SK-N-SH treated with all-trans-retinoic acid at 6 μM for 48 hours (cell line): ENCODE results near the gene TMC5.

Experiments
- ATAC-seq: fragments of 200-7000 bp; cut with Tn5 transposase; 3 replicates; pipeline ENCODE4 v1.9.1; 2020; ENCODE audit warnings: mild to moderate bottlenecking, moderate library complexity
- ARNTL ChIP-seq: fragments of 450-650 bp; formaldehyde crosslinking; IDR thresholded peaks from 2 replicates; pipeline ENCODE4 v1.5.0; 2020; ENCODE audit warnings: low read depth, mild to moderate bottlenecking, moderate library complexity, borderline replicate concordance
- BACH2 ChIP-seq: fragments of 250-450 bp; sonication (Bioruptor Pico); IDR thresholded peaks from 2 replicates; pipeline ENCODE4 v1.9.0; 2021; ENCODE audit warnings: mild to moderate bottlenecking, borderline replicate concordance
- CREB5 ChIP-seq: fragments of 250-450 bp; sonication (Bioruptor Pico); IDR thresholded peaks from 2 replicates; pipeline ENCODE4 v1.5.1; 2020; ENCODE audit warnings: low read depth, mild to moderate bottlenecking, moderate library complexity
- CSDC2 ChIP-seq: fragments of 250-450 bp; sonication (Bioruptor Pico); IDR thresholded peaks from 2 replicates; pipeline ENCODE4 v1.5.0; 2020; ENCODE audit warnings: mild to moderate bottlenecking, moderate library complexity
- ESRRG ChIP-seq: fragments of 250-450 bp; sonication (Bioruptor Pico); IDR thresholded peaks from 2 replicates; pipeline ENCODE4 v1.6.1; 2021; ENCODE audit warnings: mild to moderate bottlenecking
- GLIS3 ChIP-seq: fragments of 250-450 bp; sonication (Bioruptor Pico); IDR thresholded peaks from 2 replicates; pipeline ENCODE4 v1.5.0; 2020; ENCODE audit warnings: mild to moderate bottlenecking, moderate library complexity
- ISL1 ChIP-seq: fragments of 250-450 bp; sonication (Bioruptor Pico); IDR thresholded peaks from 2 replicates; pipeline ENCODE4 v2.1.2; 2022; ENCODE audit warnings: mild to moderate bottlenecking, moderate library complexity
- OSR1 ChIP-seq: fragments of 250-450 bp; sonication (Bioruptor Pico); IDR thresholded peaks from 2 replicates; pipeline ENCODE4 v1.8.0; 2022; ENCODE audit warnings: moderate library complexity, mild to moderate bottlenecking, inconsistent platforms
- PPARA ChIP-seq: fragments of 250-450 bp; sonication (Bioruptor Pico); IDR thresholded peaks from 2 replicates; pipeline ENCODE4 v1.5.0; 2020; ENCODE audit warnings: mild to moderate bottlenecking, borderline replicate concordance
- RARB ChIP-seq: fragments of 250-450 bp; sonication (Bioruptor Pico); IDR thresholded peaks from 2 replicates; pipeline ENCODE4 v1.8.0; 2021; ENCODE audit warnings: mild to moderate bottlenecking, moderate library complexity
- SNAI2 ChIP-seq: fragments of 250-450 bp; sonication (Bioruptor Pico); IDR thresholded peaks from 2 replicates; pipeline ENCODE4 v1.5.0; 2020; ENCODE audit warnings: mild to moderate bottlenecking, moderate library complexity
- TCF4 ChIP-seq: fragments of 250-450 bp; sonication (Bioruptor Pico); IDR thresholded peaks from 2 replicates; pipeline ENCODE4 v1.8.0; 2021; ENCODE audit warnings: mild to moderate bottlenecking, moderate library complexity, borderline replicate concordance
- TOX ChIP-seq: fragments of 250-450 bp; sonication (Bioruptor Pico); IDR thresholded peaks from 2 replicates; pipeline ENCODE4 v1.8.0; 2021; ENCODE audit warnings: mild to moderate bottlenecking, moderate library complexity, borderline replicate concordance
- TSHZ2 ChIP-seq: fragments of 250-450 bp; sonication (Bioruptor Pico); IDR thresholded peaks from 2 replicates; pipeline ENCODE4 v1.5.0; 2020; ENCODE audit warnings: mild to moderate bottlenecking, moderate library complexity
- ZC3H10 ChIP-seq: fragments of 250-450 bp; sonication (Bioruptor Pico); IDR thresholded peaks from 2 replicates; pipeline ENCODE4 v1.5.1; 2021; ENCODE audit warnings: mild to moderate bottlenecking, moderate library complexity
- ZFP3 ChIP-seq: fragments of 250-450 bp; sonication (Bioruptor Pico); IDR thresholded peaks from 2 replicates; pipeline ENCODE4 v1.5.0; 2020; ENCODE audit warnings: mild to moderate bottlenecking, moderate library complexity
- ZFP30 ChIP-seq: fragments of 450-650 bp; formaldehyde crosslinking; IDR thresholded peaks from 2 replicates; pipeline ENCODE4 v1.5.0; 2022; ENCODE audit warnings: mild to moderate bottlenecking, moderate library complexity
- ZNF565 ChIP-seq: fragments of 450-650 bp; formaldehyde crosslinking; conservative IDR thresholded peaks from 2 replicates; pipeline ENCODE4 v1.5.0; 2020; ENCODE audit warnings: low read depth, mild to moderate bottlenecking, moderate library complexity
- ZNF70 ChIP-seq: fragments of 450-650 bp; formaldehyde crosslinking; IDR thresholded peaks from 2 replicates; pipeline ENCODE4 v1.5.0; 2020; ENCODE audit warnings: mild to moderate bottlenecking, moderate library complexity
- ZNF8 ChIP-seq: fragments of 450-650 bp; formaldehyde crosslinking; IDR thresholded peaks from 2 replicates; pipeline ENCODE4 v1.5.0; 2020; ENCODE audit warnings: mild to moderate bottlenecking, moderate library complexity
- TF ChIP-seq, protein P1 (sequence below): fragments of 250-450 bp; sonication (Bioruptor Pico); IDR thresholded peaks from 2 replicates; pipeline ENCODE4 v1.5.1; 2021; ENCODE audit warnings: mild to moderate bottlenecking, moderate library complexity
- TF ChIP-seq, protein P2 (sequence below): fragments of 250-450 bp; sonication (Bioruptor Pico); IDR thresholded peaks from 2 replicates; pipeline ENCODE4 v1.8.0; 2021; ENCODE audit warnings: low read depth, mild to moderate bottlenecking, moderate library complexity, borderline replicate concordance

The TMC5 gene

DNA sequence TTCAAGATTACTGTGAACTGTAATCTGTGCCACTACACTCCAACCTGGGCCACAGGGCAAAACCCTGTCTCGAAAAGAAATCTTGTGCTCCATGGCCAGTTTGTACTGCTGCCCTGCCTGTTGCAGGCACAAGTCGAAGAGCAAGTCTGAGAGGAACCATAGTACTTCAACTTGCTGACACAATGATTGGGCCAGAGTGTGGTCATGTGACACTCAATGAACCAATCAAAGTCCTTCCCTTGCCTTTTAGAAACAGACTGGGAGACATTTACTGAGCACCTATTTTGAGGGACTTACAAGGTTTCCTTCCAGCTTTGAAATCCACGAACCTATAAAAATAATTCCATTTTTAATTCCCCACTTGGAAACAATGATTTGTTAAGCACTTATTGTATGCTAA, 39.8 kb upstream of the TMC5 start:
- ATAC-seq = no peak
- TF ChIP-seq ZNF565 (CRISPR knock-in tag) (no peak), SNAI2 (CRISPR knock-in tag) (no peak), ZFP30 (no peak), TCF4 (no peak), OSR1 (CRISPR knock-in tag) (no peak), RARB (CRISPR knock-in tag) (no peak), TSHZ2 (CRISPR knock-in tag) (no peak), PPARA (CRISPR knock-in tag) (no peak), ZC3H10 (CRISPR knock-in tag) (no peak), ZNF8 (no peak), CSDC2 (CRISPR knock-in tag) (no peak), BACH2 (CRISPR knock-in tag) (no peak), TOX (CRISPR knock-in tag) (no peak)

DNA sequence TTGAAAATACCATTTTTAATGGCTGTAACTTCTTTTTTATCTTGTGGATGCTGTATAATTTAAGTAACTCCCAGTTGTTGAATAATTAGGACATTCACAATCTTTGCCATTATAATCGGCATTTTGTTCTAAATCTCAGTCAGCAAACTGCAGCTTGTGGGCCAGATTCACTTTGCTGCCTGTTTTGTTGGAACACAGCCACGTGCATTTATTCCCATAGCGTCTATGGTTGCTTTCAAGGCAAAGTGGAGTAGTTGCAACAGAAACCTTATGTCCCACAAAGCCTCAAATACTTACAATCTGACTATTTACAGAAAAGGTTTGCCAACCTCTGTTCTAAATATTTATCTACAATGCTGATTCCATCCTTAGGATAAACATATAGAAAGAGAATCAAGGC, 39.2 kb upstream of the TMC5 start:
- TF ChIP-seq SNAI2 (CRISPR knock-in tag) = no peak
- no peak for TF ChIP-seq ESRRG (CRISPR knock-in tag)
- no peak for TF ChIP-seq ISL1 (CRISPR knock-in tag)
- no peak for TF ChIP-seq OSR1 (CRISPR knock-in tag)
- TF ChIP-seq TSHZ2 (CRISPR knock-in tag) = no peak
- TF ChIP-seq, protein P1, sequence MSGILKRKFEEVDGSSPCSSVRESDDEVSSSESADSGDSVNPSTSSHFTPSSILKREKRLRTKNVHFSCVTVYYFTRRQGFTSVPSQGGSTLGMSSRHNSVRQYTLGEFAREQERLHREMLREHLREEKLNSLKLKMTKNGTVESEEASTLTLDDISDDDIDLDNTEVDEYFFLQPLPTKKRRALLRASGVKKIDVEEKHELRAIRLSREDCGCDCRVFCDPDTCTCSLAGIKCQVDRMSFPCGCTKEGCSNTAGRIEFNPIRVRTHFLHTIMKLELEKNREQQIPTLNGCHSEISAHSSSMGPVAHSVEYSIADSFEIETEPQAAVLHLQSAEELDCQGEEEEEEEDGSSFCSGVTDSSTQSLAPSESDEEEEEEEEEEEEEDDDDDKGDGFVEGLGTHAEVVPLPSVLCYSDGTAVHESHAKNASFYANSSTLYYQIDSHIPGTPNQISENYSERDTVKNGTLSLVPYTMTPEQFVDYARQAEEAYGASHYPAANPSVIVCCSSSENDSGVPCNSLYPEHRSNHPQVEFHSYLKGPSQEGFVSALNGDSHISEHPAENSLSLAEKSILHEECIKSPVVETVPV (CRISPR knock-in tag) = no peak
- TF ChIP-seq CREB5 (CRISPR knock-in tag) = no peak
- TF ChIP-seq RARB (CRISPR knock-in tag) = no peak
- no peak for TF ChIP-seq CSDC2 (CRISPR knock-in tag)
- TF ChIP-seq ARNTL = no peak
- no peak for TF ChIP-seq TCF4
- no peak for TF ChIP-seq ZNF8
- TF ChIP-seq ZFP3 (CRISPR knock-in tag) = no peak
- TF ChIP-seq BACH2 (CRISPR knock-in tag) = no peak
- TF ChIP-seq, protein P2, sequence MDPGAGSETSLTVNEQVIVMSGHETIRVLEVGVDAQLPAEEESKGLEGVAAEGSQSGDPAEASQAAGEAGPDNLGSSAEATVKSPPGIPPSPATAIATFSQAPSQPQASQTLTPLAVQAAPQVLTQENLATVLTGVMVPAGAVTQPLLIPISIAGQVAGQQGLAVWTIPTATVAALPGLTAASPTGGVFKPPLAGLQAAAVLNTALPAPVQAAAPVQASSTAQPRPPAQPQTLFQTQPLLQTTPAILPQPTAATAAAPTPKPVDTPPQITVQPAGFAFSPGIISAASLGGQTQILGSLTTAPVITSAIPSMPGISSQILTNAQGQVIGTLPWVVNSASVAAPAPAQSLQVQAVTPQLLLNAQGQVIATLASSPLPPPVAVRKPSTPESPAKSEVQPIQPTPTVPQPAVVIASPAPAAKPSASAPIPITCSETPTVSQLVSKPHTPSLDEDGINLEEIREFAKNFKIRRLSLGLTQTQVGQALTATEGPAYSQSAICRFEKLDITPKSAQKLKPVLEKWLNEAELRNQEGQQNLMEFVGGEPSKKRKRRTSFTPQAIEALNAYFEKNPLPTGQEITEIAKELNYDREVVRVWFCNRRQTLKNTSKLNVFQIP (CRISPR knock-in tag) = no peak
- no peak for TF ChIP-seq TOX (CRISPR knock-in tag)
- TF ChIP-seq ZNF70 = no peak
- TF ChIP-seq GLIS3 (CRISPR knock-in tag) = no peak
- no peak for TF ChIP-seq PPARA (CRISPR knock-in tag)
- TF ChIP-seq, all 23 proteins: peak for 0
- no peak for ATAC-seq
